HG02763 (cell line): ENCODE data around the gene NLGN1.
"Not testable (repeated sequence)": the region's sequence is repeated elsewhere in the genome, so short reads cannot be mapped to it uniquely, and the experiment has no call there.

Experiments used
- ATAC-seq: cut with Tn5 transposase; IDR thresholded peaks from one replicate; pipeline ENCODE4 v1.9.1; 2021; ENCODE audit warnings: mild to moderate bottlenecking, moderate library complexity; ENCODE audit not compliant: unreplicated experiment

NLGN1 gene

DNA sequence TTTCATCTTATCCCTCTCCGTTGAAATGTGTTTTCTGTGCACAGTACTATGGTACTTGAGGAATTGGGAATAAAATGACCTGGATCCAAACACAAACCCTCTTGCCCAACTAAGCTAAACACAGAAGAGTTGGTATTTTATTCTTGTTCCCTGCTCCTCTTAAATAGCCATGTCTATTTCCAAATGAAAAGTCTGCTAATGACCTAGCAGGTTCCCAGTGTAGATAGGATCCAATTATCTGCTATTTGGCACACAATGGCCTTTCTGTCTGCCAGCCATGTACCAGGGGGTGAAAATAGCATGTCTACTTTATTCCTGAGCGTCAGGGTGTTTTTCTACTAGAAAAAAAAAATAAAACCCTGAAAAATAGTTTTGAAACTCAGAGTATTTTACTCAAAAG, 804.6 kb downstream of the NLGN1 start:
- ATAC-seq = no peak

- ATAC-seq = no peak
These were observed 805.0 kb downstream of the NLGN1 start for GRCh38 chr3:174202561-174202960.

DNA sequence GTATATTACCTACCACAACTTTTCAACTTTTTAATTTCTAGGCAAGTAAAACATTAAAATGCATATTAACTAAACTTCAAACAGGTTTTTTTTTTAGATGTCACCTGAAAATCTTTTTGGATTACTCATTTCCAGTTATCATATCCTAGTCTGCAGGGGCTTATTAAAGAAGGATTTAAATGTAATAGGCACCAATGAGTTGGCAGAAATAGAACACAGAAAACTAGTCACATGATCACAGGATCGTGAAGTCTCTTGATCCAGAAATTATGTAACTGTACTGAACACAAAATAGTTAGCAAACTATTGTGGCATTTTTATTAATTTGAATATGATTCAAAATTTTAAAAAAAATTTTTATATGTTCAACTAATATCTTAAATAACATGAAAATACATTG, 807.2 kb downstream of the NLGN1 start:
- no peak for ATAC-seq

- ATAC-seq = no peak
These were observed 809.2 kb downstream of the NLGN1 start for GRCh38 chr3:174206607-174207192.

GRCh38 chr3:174208161-174208560, 810.6 kb downstream of the NLGN1 start:
- no peak for ATAC-seq

- not testable (repeated sequence) for ATAC-seq
These were observed 814.4 kb downstream of the NLGN1 start for GRCh38 chr3:174211896-174212295.

DNA sequence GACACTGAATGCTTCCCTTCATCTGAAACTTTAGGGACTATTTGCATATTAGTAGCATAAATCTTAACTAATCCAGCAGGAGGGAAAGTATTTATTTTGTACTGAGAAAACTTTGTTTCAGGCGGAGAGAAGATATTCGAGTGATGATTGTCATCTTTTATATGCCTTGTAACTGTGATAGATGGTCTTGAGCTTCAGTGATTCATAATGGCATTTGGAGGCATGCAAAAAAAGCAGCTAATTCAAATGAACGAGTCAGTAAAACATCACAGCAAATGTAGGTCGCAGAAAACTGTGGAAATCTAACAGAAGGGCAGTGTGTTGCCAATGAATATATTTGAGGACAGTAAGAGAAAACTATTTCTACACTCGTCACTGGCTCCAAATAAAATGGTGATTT, 817.9 kb downstream of the NLGN1 start:
- no peak for ATAC-seq

DNA sequence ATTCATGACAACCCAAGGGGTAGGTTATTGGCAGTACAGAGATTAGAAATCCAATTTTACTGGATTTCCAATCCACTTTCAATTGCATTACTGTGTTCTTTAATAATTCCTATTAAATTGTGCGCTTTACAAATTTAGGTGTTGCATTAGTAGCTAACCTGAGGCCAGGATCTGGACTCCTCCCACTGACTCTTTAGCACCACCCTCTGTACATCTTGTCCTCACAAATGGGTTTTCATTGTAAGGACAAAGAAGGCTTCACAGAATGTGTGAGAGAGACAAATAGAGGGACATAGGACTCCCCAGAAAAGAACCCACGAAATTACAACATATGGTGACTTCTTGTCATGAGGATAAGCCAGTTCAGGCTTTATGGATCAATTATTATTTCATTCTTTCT, 818.5 kb downstream of the NLGN1 start:
- no peak for ATAC-seq

- ATAC-seq = no peak
These were observed 819.6 kb downstream of the NLGN1 start for GRCh38 chr3:174216946-174217718.

GRCh38 chr3:174218016-174218415, 820.5 kb downstream of the NLGN1 start:
- no peak for ATAC-seq

DNA sequence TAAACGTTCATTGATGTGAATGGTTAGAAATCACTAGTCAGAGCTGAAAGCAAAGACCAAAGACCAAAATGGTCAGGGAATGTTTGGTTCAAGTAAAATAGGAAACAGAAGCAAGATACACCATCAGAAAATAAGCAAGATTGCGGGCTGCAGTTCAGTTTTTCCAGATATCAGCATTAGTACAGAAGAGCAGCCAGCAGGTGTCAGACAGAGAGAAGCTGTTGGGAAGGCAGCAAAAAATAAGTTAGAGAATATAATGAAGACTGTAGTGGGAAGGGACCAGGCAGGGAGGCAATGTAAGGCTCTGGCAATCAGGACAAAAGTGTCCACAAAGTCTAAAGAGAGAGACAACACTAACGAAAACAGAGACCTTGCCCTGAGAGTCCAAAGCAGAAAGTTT, 822.2 kb downstream of the NLGN1 start:
- ATAC-seq = no peak

DNA sequence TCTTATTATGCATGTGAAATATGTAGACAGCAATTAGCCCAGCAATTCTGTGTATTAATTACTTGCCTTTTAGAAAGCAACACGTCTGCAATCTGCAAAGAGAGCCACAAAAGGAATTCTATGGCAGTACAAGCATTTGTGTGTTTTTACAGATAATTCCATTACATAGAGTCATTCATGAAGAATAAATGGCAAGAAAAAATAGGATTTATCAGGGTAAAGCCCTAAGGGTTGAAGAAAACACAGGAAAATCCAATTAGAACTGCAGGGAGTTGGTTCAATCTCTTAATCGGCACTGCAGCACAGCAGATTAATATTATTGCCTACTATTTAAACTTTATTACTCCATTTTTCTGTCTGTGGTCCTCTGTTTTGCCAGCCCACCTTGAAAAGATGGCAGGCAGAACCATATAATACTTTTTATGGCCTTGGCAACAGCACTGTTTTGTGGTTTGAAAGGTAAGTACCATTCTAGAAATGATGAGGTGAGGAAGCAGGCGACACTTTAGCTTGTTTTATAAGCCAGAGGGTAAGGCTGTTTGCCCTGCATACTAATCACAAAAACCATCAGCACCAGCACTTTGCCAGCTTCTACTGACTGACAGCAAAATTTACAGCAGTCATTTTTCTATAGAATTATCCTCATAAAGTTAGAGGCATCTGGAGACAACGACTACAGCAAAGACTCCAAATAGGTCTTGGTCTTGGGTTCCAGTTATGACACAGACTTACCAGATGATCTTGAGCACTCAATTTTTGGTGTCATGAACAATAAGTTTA, 823.4 kb downstream of the NLGN1 start:
- no peak for ATAC-seq

DNA sequence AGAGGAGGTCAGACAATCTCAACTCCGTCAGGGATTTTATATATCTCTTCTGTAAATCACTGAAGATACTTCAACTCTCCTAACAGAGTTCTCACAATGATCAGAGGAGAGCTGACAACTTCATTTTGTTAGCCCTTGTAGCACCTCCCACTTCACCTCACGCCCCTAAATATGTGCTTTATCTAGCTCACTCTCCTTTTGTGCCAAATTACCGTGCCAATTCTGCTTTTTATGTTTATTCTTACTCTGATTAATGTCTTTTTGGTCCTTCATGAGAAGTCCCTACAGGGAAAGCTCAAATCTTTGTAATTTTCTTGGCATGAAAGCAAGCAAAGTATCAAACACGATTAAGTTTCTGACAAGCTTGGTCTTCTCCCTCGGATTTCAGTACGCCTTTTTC, 825.5 kb downstream of the NLGN1 start:
- no peak for ATAC-seq

- ATAC-seq = no peak
These were observed 826.1 kb downstream of the NLGN1 start for GRCh38 chr3:174223626-174224025.

GRCh38 chr3:174229916-174230315, 832.4 kb downstream of the NLGN1 start:
- ATAC-seq = no peak

DNA sequence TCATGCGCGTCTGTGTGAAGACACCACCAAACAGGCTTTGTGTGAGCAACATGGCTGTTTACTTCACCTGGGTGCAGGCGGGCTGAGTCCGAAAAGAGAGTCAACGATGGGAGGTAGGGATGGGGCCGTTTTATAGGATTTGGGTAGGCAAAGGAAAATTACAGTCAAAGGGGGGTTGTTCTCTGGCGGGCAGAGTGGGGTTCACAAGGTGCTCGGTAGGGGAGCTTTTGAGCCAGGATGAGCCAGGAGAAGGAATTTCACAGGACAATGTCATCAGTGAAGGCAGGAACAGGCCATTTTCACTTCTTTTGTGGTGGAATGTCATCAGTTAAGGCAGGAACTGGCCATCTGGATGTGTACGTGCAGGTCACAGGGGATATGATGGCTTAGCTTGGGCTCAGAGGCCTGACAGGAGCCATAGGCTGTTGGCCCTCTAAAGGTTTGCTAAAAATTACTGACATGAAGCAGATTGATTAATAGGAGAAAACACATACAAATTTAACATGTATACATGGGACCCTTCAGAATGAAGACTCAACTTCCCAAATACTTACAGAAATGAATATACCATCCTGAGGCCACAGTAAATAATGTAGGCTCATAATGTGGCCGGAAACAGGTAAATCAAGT, 834.6 kb downstream of the NLGN1 start:
- ATAC-seq = not testable (repeated sequence)

GRCh38 chr3:174232658-174233429, 835.3 kb downstream of the NLGN1 start:
- no peak for ATAC-seq

GRCh38 chr3:174233511-174233910, 836.0 kb downstream of the NLGN1 start:
- ATAC-seq = no peak

DNA sequence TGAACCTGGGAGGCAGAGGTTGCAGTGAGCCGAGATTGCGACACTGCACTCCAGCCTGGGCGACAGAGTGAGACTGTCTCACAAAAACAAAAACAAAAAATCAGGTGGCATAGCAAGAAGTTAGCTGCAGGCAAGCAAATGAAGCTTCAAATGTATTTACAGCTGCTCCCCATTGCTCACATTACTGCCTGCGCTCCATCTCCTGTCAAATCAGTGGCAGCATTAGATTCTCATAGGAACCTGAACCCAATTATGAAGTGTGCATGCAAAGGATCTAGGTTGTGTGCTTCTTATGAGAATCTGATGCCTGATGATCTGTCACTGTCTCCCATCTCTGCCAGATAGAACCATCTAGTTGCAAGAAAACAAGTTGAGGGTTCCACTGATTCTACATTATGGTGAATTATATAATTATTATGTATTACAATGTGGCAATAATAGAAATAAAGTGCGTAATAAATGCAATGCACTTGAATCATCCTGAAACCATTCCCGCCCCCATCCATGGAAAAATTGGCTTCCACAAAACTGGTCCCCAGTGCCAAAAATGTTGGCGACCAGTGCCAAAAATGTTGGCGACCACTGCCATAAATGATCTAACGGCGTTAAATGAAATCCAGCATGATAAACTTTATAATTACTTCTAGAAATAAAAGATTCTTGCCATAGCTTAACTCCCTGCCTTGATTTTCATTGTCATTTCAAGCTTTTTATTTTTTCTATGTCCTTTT, 844.9 kb downstream of the NLGN1 start:
- ATAC-seq = no peak

- no peak for ATAC-seq
These were observed 845.6 kb downstream of the NLGN1 start for GRCh38 chr3:174243171-174243570.
